Panc1 (cell line): Measurements from ENCODE around the gene MEGF10. TPM values are rescaled to one million over a fixed set of nuclear protein-coding genes. Genes with fewer than 3 reads are reported as not detected.

Experiments
- ATAC-seq: fragments of 200-7000 bp; cut with Tn5 transposase; 2 replicates; pipeline ENCODE4 v1.9.1; 2020; ENCODE audit warnings: mild to moderate bottlenecking, moderate library complexity
- BruUV-seq: library from RNA; stranded (reverse); fragments of 400-500 nt; replicated peaks from 2 replicates; lab custom pipeline; 2021; lab: Mats Ljungman, UMichigan
- CTCF ChIA-PET: fragments of 300-600 bp; sonication (Branson Sonifier 250); formaldehyde crosslinking; loops from one replicate; lab custom pipeline; 2022; ENCODE audit warnings: antibody characterized with exemption; lab: Charles Lee
- POLR2A ChIA-PET: fragments of 300-600 bp; sonication (Branson Sonifier 250); formaldehyde crosslinking; loops from one replicate; lab custom pipeline; 2022; ENCODE audit warnings: antibody characterized with exemption; lab: Charles Lee
- DNase-seq: peaks from one replicate; pipeline ENCODE4 v3.0.0-alpha.2; 2010; ENCODE audit warnings: low read depth, low spot score
- H3K27ac ChIP-seq: 2 replicates; pipeline ENCODE4 v1.5.1; 2011; ENCODE audit warnings: mild to moderate bottlenecking, low read length, inconsistent platforms
- H3K27me3 ChIP-seq: fragments of 200-500 bp; sonication (Bioruptor generic); 2 replicates; pipeline ENCODE4 v1.6.0; 2014; ENCODE audit warnings: low read length, inconsistent platforms; ENCODE audit not compliant: control insufficient read depth, insufficient read depth
- H3K36me3 ChIP-seq: fragments of 200-500 bp; sonication (Bioruptor generic); 2 replicates; pipeline ENCODE4 v1.5.1; 2014; ENCODE audit warnings: inconsistent platforms, mild to moderate bottlenecking, low read length, moderate library complexity; ENCODE audit not compliant: control insufficient read depth, insufficient read depth
- H3K4me1 ChIP-seq: 2 replicates; pipeline ENCODE4 v1.5.1; 2011; ENCODE audit warnings: inconsistent platforms, mild to moderate bottlenecking, low read length, moderate library complexity; ENCODE audit not compliant: control insufficient read depth, insufficient read depth
- H3K4me3 ChIP-seq, 2 experiments: 2 replicates each; pipeline ENCODE4 v1.5.1; 2011 to 2012; ENCODE audit warnings: low read depth in 2 of 2, low read length in 2 of 2, mild to moderate bottlenecking in 2 of 2, inconsistent platforms in 1 of 2, moderate library complexity in 1 of 2
- H3K9me3 ChIP-seq: fragments of 200-500 bp; sonication (Bioruptor generic); 2 replicates; pipeline ENCODE4 v1.5.1; 2014; ENCODE audit warnings: low read depth, mild to moderate bottlenecking, inconsistent platforms, low read length, moderate library complexity; ENCODE audit not compliant: control insufficient read depth, insufficient read depth
- CTCF ChIP-seq: fragments of 450-650 bp; IDR thresholded peaks from 2 replicates; pipeline ENCODE4 v1.5.1; 2017; ENCODE audit warnings: mild to moderate bottlenecking
- POLR2AphosphoS5 ChIP-seq: IDR thresholded peaks from 2 replicates; pipeline ENCODE4 v1.6.1; 2012; ENCODE audit warnings: mild to moderate bottlenecking, low read depth, low read length, moderate library complexity
- REST ChIP-seq, 2 experiments: IDR thresholded peaks; 2 replicates each; pipeline ENCODE4 v1.6.1; 2011 to 2012; ENCODE audit warnings: low read depth in 2 of 2, control low read depth in 1 of 2, low read length in 1 of 2, mild to moderate bottlenecking in 1 of 2, moderate library complexity in 1 of 2; ENCODE audit not compliant: insufficient read depth in 1 of 2
- SIN3A ChIP-seq: IDR thresholded peaks from 2 replicates; pipeline ENCODE4 v1.6.1; 2012; ENCODE audit warnings: low read depth, mild to moderate bottlenecking, low read length, moderate library complexity, borderline replicate concordance; ENCODE audit not compliant: insufficient read depth
- TCF7L2 ChIP-seq: IDR thresholded peaks from 2 replicates; pipeline ENCODE4 v1.6.1; 2011; ENCODE audit warnings: mild to moderate bottlenecking, low read depth, low read length, inconsistent platforms
- in situ Hi-C: cut with HindIII; loops from 2 replicates; pipeline ENCODE4 v1.10.0; 2016; ENCODE audit warnings: low sequenced_read_pairs, low pct_unique_long_range_greater_than_20kb
- intact Hi-C: fragments of 100-400 bp; cut with micrococcal nuclease; formaldehyde crosslinking; loops from one replicate; pipeline ENCODE4 v1.10.0; 2022; ENCODE audit not compliant: unreplicated experiment
- total RNA-seq: library from RNA; stranded (reverse); gene quantifications from one replicate; pipeline ENCODE4 v1.2.1, GENCODE V29; 2021; ENCODE audit not compliant: unreplicated experiment

Gene MEGF10
- total RNA-seq, 1 experiment from 2014 or later = not detected

GRCh38 chr5:127423173-127423798, 132.7 kb downstream of the MEGF10 start:
- CTCF ChIA-PET = no interaction called here
- H3K27me3 ChIP-seq = no peaks in the 10 kb centered on the region
- H3K36me3 ChIP-seq = no peaks in the 10 kb centered on the region
- intact Hi-C loops = no loop called here
- H3K27ac ChIP-seq = no peak overlapping the region
- TF ChIP-seq POLR2AphosphoS5 (no peak), TCF7L2 (no peak), SIN3A (no peak), REST (IDR thresholded peaks at IDR 0.05; ENCODE audit: insufficient read depth in 1 of 2, low read depth in 2 of 2, low read length in 1 of 2) (no peak), CTCF (no peak)
- H3K4me1 ChIP-seq = no peaks in the 10 kb centered on the region
- POLR2A ChIA-PET = no interaction called here
- in situ Hi-C loops = no loop called here
- no peak for ATAC-seq
- no peak overlapping the region for H3K4me3 ChIP-seq
- H3K9me3 ChIP-seq = no peaks in the 10 kb centered on the region
- no TSS peak for BruUV-seq
- no peak for DNase-seq

DNA sequence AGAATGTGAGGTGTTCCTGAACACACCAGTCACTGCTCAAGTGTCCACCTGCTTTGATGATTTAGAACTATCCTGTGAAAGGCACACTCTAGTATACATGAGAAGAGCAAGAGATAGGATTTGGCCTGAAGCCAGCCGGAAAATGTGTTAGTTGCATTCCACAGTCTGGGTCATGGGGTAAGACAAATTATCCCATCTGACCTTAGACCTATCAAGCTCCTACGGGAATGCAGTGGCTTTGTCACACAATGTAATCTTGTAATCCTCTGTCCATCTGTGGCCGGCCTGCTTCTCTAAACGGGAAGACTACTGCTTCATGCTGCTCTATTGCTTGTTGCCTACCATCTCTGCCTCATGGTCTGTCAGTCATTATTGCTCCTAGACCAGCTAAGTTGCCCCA, 134.4 kb downstream of the MEGF10 start:
- no peak for DNase-seq
- Histone ChIP-seq H3K4me3 (no peak overlapping the region), H3K4me1 (no peaks in the 10 kb centered on the region), H3K27ac (no peak overlapping the region), H3K9me3 (no peaks in the 10 kb centered on the region), H3K36me3 (no peaks in the 10 kb centered on the region), H3K27me3 (no peaks in the 10 kb centered on the region)
- TF ChIP-seq SIN3A (no peak), REST (IDR thresholded peaks at IDR 0.05; ENCODE audit: insufficient read depth in 1 of 2, low read depth in 2 of 2, low read length in 1 of 2) (no peak), CTCF (no peak), TCF7L2 (no peak)
- ChIA-PET POLR2A (no interaction called here), CTCF (no interaction called here)
- intact Hi-C loops = no loop called here
- BruUV-seq = no TSS peak
- in situ Hi-C loops = no loop called here
- ATAC-seq = no peak
